Kidney epithelial cell (primary cell): ENCODE measurements around the gene TMEM150A. TPM values are rescaled to one million over a fixed set of nuclear protein-coding genes. Genes with fewer than 3 reads are reported as not detected.
"Not testable (repeated sequence)": the region's sequence is repeated elsewhere in the genome, so short reads cannot be mapped to it uniquely, and the experiment has no call there.

Experiments
- DNase-seq: peaks from one replicate; pipeline ENCODE4 v3.0.0-alpha.2; 2010; ENCODE audit warnings: low read depth
- H3K27me3 ChIP-seq: 2 replicates; pipeline ENCODE4 v1.6.0; 2011; ENCODE audit warnings: low read length; ENCODE audit not compliant: control insufficient read depth, insufficient read depth
- H3K36me3 ChIP-seq: 2 replicates; pipeline ENCODE4 v1.5.1; 2011; ENCODE audit warnings: low read length; ENCODE audit not compliant: control insufficient read depth, insufficient read depth
- H3K4me3 ChIP-seq: 2 replicates; pipeline ENCODE4 v1.5.1; 2011; ENCODE audit warnings: low read depth, mild to moderate bottlenecking, control low read depth, low read length
- CTCF ChIP-seq: IDR thresholded peaks from 2 replicates; pipeline ENCODE4 v1.5.1; 2011; ENCODE audit warnings: mild to moderate bottlenecking, moderate library complexity, low read length, control low read depth, inconsistent platforms; ENCODE audit not compliant: insufficient read depth, poor library complexity, severe bottlenecking
- total RNA-seq: library from RNA; depleted of rRNA; stranded (reverse); fragments of >200 nt; gene quantifications from 2 replicates; pipeline ENCODE4 v1.2.3, GENCODE V29; 2015

The TMEM150A gene
- total RNA-seq, 1 donor from 2014 or later: 19.1 TPM

GRCh38 chr2:85607268-85608215 is 5.0 kb upstream of the TMEM150A start:
- DNase-seq: no peak
- Histone ChIP-seq H3K36me3 (peaks cover 4% of the 10 kb centered on the region), H3K4me3 (no peak overlapping the region), H3K27me3 (no peaks in the 10 kb centered on the region)
- no peak for TF ChIP-seq CTCF

- no peak for DNase-seq
- Histone ChIP-seq H3K36me3 (peaks cover 4% of the 10 kb centered on the region), H3K27me3 (no peaks in the 10 kb centered on the region), H3K4me3 (no peak overlapping the region)
- TF ChIP-seq CTCF: no peak
These were observed 3.6 kb upstream of the TMEM150A start for GRCh38 chr2:85606116-85606455.

GRCh38 chr2:85605406-85606115 is 3.1 kb upstream of the TMEM150A start:
- peaks cover 4% of the 10 kb centered on the region for H3K36me3 ChIP-seq
- TF ChIP-seq CTCF: no peak
- H3K27me3 ChIP-seq: no peaks in the 10 kb centered on the region
- no peak overlapping the region for H3K4me3 ChIP-seq
- no peak for DNase-seq

- no peak for TF ChIP-seq CTCF
- H3K4me3 ChIP-seq: no peak overlapping the region
- DNase-seq: no peak
- H3K27me3 ChIP-seq: no peaks in the 10 kb centered on the region
- peaks cover 4% of the 10 kb centered on the region for H3K36me3 ChIP-seq
These were observed 2.3 kb upstream of the TMEM150A start for GRCh38 chr2:85604568-85605339.

GRCh38 chr2:85604133-85604444 is 1.6 kb upstream of the TMEM150A start:
- DNase-seq, H3K4me3 ChIP-seq, H3K27me3 ChIP-seq, H3K36me3 ChIP-seq: not testable (repeated sequence)

GRCh38 chr2:85601771-85602475 is 575 bp downstream of the TMEM150A start:
- Histone ChIP-seq H3K4me3 (peak overlapping the region; percentile 61), H3K27me3 (no peaks in the 10 kb centered on the region), H3K36me3 (no peaks in the 10 kb centered on the region)
- DNase-seq: no peak
- TF ChIP-seq CTCF: no peak
